ENCODE data around the gene CDCA4. TPM values are rescaled to one million over a fixed set of nuclear protein-coding genes. Genes with fewer than 3 reads are reported as not detected.

Gene CDCA4
- total and polyA plus RNA-seq, 10 of the 15 experiments (the other 5 are each of a cell fraction or from before 2014, with no cell fraction given), result 10.4 to 64.0 (median 52.1) TPM

DNA sequence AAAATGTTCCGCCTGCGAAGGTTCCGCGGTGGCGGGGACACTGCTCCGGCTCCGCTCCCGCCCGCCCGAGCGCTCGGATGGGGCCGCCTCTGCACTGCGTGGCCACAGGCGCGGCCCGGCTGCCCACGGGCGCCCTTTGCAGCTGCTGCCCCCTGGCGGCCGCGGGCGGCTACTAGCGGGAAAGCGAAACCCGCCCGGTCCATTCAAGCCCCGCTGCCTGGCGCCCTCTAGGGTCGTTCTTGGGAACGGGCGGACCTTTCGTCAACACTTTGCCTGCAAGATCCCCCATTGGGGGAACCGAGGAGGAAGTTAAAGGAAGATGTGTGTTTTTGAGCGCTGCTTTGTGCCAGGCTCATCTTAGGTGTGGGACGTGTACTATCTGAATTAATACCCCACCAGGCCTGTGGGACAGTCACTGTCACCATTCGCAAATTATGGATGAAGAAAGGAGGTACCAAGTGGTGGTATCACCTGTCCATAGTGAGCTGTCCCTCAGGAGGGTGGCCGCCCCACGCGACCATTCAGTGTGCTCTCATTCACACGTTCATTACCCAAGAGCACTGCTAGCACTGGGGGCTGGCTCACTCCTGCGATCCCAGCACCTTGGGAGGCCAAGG, 24.9 kb upstream of the CDCA4 start (continued):
- TF ChIP-seq RB1 (IDR thresholded peaks at IDR 0.05; ENCODE audit: borderline replicate concordance) (peak; percentile 96), SKIL (IDR thresholded peaks at IDR 0.05; ENCODE audit: low read depth, poor library complexity, severe bottlenecking) (no peak), NKRF (conservative IDR thresholded peaks at IDR 0.05) (peak; percentile 59; the same call in 1 of the 2 replicates), RBBP5 (conservative IDR thresholded peaks at IDR 0.05) (no peak), ZNF384 (IDR thresholded peaks at IDR 0.05; ENCODE audit: borderline replicate concordance, low read depth, low read length) (no peak), BCLAF1 (IDR thresholded peaks at IDR 0.05) (no peak), CUX1 (IDR thresholded peaks at IDR 0.05; ENCODE audit: insufficient replicate concordance, low read depth, low read length) (no peak), MTA3 (IDR thresholded peaks at IDR 0.05; ENCODE audit: borderline replicate concordance, low read length) (no peak), MEF2B (IDR thresholded peaks at IDR 0.05; ENCODE audit: partially characterized antibody, poor library complexity, severe bottlenecking) (no peak), STAT1 (conservative IDR thresholded peaks at IDR 0.05) (peak; percentile 63; the same call in 1 of the 2 replicates), RAD51 (IDR thresholded peaks at IDR 0.05) (no peak), CEBPB (IDR thresholded peaks at IDR 0.05; ENCODE audit: borderline replicate concordance in 1 of 2, low read depth in 2 of 2, low read length in 2 of 2) (no peak; a peak in 1 of 4 replicates), HCFC1 (IDR thresholded peaks at IDR 0.05; ENCODE audit: low read length) (peak; percentile 42; the same call in 1 of the 2 replicates), SREBF1 (IDR thresholded peaks at IDR 0.05; ENCODE audit: low read length) (no peak), ZNF207 (IDR thresholded peaks at IDR 0.05; ENCODE audit: borderline replicate concordance) (peak; percentile 78; the same call in 1 of the 2 replicates)

Data from GM12878 (cell line).